ENCODE data around the gene CCDC82.
A peak's percentile ranks its signal among the peaks of the same experiment; 100 is the strongest.

CCDC82 gene

DNA sequence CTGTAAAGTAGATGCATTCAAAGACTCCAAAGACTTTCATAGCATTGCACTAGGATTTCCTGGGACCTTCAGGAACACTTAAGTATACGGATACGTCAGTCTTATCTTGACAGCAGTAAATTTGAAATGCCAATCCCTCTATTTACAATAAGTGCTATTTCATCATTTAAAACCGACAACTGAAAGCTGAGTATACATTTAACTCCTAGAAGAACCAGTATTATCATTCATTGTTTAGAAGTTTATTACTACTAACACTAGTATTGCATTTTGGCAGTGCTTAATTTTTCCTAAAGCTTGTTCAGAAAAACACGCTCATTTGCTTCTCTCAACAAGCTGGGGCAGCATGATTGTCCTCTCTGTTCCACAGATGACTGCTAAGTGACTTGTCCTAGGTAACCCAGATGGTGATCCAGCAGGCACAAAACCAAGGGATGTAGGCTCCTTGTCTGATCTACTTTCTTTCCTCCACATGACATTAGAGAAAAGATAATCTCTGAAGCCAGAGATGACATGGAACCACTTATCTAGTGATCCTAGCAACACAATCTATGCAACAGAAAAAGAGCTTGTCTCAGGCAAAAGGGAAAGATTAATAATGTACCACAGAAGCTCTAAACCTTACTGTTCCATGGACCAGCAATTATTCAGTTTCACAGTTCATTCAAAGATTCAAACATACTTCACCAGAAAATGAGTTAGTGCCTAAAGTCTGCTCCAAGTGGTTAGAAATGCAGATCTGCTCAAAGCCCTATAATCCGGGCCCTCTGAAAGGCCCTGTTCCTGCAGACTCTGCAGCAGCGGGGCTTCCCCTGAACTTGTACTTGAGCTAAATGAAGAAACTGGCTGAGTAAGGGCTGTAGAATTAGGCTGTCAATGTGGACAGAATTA lies 51.9 kb downstream of the CCDC82 start:
- Histone ChIP-seq H3K36me3 (ENCODE audit: control insufficient read depth in 4 of 4, insufficient read depth in 4 of 4, low read length in 3 of 4) (no peaks in the 10 kb centered on the region), H3K27ac (ENCODE audit: insufficient read depth in 1 of 2, low read depth in 1 of 2, low read length in 2 of 2, poor library complexity in 1 of 2, severe bottlenecking in 2 of 2) (peak overlapping the region in 1 of 2 experiments; percentile 21), H3K9me3 (ENCODE audit: control extremely low read depth in 1 of 5, control insufficient read depth in 4 of 5, insufficient read depth in 2 of 5, low read depth in 1 of 5, low read length in 4 of 5) (no peaks in the 10 kb centered on the region), H3K4me3 (ENCODE audit: control insufficient read depth in 1 of 7, extremely low read depth in 1 of 7, insufficient read depth in 4 of 7, low read depth in 2 of 7, low read length in 6 of 7) (peak overlapping the region in 1 of 7 experiments; percentile 67), H3K27me3 (replicated peaks in 2 of 5; ENCODE audit: control insufficient read depth in 4 of 5, insufficient read depth in 5 of 5, low read length in 4 of 5) (no peaks in the 10 kb centered on the region), H3K4me1 (ENCODE audit: control extremely low read depth in 1 of 4, control insufficient read depth in 4 of 4, insufficient read depth in 4 of 4, low read length in 3 of 4) (peaks cover 27 to 60% (median 50%) of the 10 kb centered on the region in 4 experiments)
- peak in 2 of 3 donors; percentile 71 for DNase-seq
- 67% methylated on average over 2 of the region's 6 CpGs for WGBS (ENCODE audit: insufficient coverage)
- ChIA-PET CTCF (interaction anchor here (0.6 to 8.1 kb wide), 10 partner anchors 9 to 482 kb away, joined by 3 to 95 read pairs (median 4); partner anchors contain the start of genes CCDC82 and JRKL), POLR2A (no interaction called here)

- H3K9me3 ChIP-seq (ENCODE audit: control extremely low read depth in 1 of 5, control insufficient read depth in 4 of 5, insufficient read depth in 2 of 5, low read depth in 1 of 5, low read length in 4 of 5) = no peaks in the 10 kb centered on the region
- WGBS (ENCODE audit: insufficient coverage) = 97% methylated on average over 4 of the region's 4 CpGs
- H3K27ac ChIP-seq (ENCODE audit: insufficient read depth in 1 of 2, low read depth in 1 of 2, low read length in 2 of 2, poor library complexity in 1 of 2, severe bottlenecking in 2 of 2) = no peak overlapping the region
- ChIA-PET POLR2A (no interaction called here), CTCF (interaction anchor here (1.1 to 2.5 kb wide), 4 partner anchors 13 to 1180 kb away, joined by 3 to 8 read pairs (median 3); no protein-coding TSS in a partner anchor)
- H3K4me3 ChIP-seq (ENCODE audit: control insufficient read depth in 1 of 7, extremely low read depth in 1 of 7, insufficient read depth in 4 of 7, low read depth in 2 of 7, low read length in 6 of 7) = no peak overlapping the region
- H3K4me1 ChIP-seq (ENCODE audit: control extremely low read depth in 1 of 4, control insufficient read depth in 4 of 4, insufficient read depth in 4 of 4, low read length in 3 of 4) = peaks cover 19 to 39% (median 33%) of the 10 kb centered on the region in 4 experiments
- DNase-seq = peak in 2 of 3 donors; percentile 18 to 23
- H3K36me3 ChIP-seq (ENCODE audit: control insufficient read depth in 4 of 4, insufficient read depth in 4 of 4, low read length in 3 of 4) = no peaks in the 10 kb centered on the region
- H3K27me3 ChIP-seq (replicated peaks in 2 of 5; ENCODE audit: control insufficient read depth in 4 of 5, insufficient read depth in 5 of 5, low read length in 4 of 5) = no peaks in the 10 kb centered on the region
Measured at GRCh38 chr11:96335388-96335787, 54.3 kb downstream of the CCDC82 start.

DNA sequence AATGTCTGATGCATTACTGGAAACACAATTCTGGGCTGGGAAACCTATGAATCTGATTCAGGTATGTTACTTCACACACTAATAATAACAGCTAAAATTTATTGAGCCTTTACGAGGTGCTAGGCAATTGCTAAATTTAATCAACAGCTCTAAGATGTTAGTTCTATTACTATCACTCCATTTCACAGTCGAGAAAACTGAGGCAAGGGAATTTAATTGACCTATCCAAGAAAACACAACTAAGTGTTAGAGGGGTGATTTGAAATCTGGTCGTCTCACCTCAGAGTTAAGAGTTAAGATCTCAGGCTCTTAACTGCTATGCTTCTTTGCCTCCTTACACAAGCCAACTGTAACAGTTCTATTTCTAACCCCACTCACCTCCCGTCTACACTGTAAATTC lies 55.5 kb downstream of the CCDC82 start:
- no peaks in the 10 kb centered on the region for H3K27me3 ChIP-seq (replicated peaks in 2 of 5; ENCODE audit: control insufficient read depth in 4 of 5, insufficient read depth in 5 of 5, low read length in 4 of 5)
- ChIA-PET POLR2A (interaction anchor here (0.6 kb wide), 1 partner anchor 90 kb away, joined by 6 read pairs; no protein-coding TSS in a partner anchor), CTCF (interaction anchor here (1.1 to 2.5 kb wide), 3 partner anchors 12 to 1179 kb away, joined by 3 to 8 read pairs (median 3); no protein-coding TSS in a partner anchor)
- 100% methylated on average over 1 of the region's 4 CpGs for WGBS (ENCODE audit: insufficient coverage)
- no peaks in the 10 kb centered on the region for H3K9me3 ChIP-seq (ENCODE audit: control extremely low read depth in 1 of 5, control insufficient read depth in 4 of 5, insufficient read depth in 2 of 5, low read depth in 1 of 5, low read length in 4 of 5)
- H3K27ac ChIP-seq (ENCODE audit: insufficient read depth in 1 of 2, low read depth in 1 of 2, low read length in 2 of 2, poor library complexity in 1 of 2, severe bottlenecking in 2 of 2) = no peak overlapping the region
- no peaks in the 10 kb centered on the region for H3K36me3 ChIP-seq (ENCODE audit: control insufficient read depth in 4 of 4, insufficient read depth in 4 of 4, low read length in 3 of 4)
- peaks cover 9 to 27% (median 22%) of the 10 kb centered on the region in 4 experiments for H3K4me1 ChIP-seq (ENCODE audit: control extremely low read depth in 1 of 4, control insufficient read depth in 4 of 4, insufficient read depth in 4 of 4, low read length in 3 of 4)
- no peak for DNase-seq
- H3K4me3 ChIP-seq (ENCODE audit: control insufficient read depth in 1 of 7, extremely low read depth in 1 of 7, insufficient read depth in 4 of 7, low read depth in 2 of 7, low read length in 6 of 7) = no peak overlapping the region

- Histone ChIP-seq H3K4me3 (ENCODE audit: control insufficient read depth in 1 of 7, extremely low read depth in 1 of 7, insufficient read depth in 4 of 7, low read depth in 2 of 7, low read length in 6 of 7) (no peak overlapping the region), H3K4me1 (ENCODE audit: control extremely low read depth in 1 of 4, control insufficient read depth in 4 of 4, insufficient read depth in 4 of 4, low read length in 3 of 4) (peaks cover 2 to 17% (median 12%) of the 10 kb centered on the region in 4 experiments), H3K9me3 (ENCODE audit: control extremely low read depth in 1 of 5, control insufficient read depth in 4 of 5, insufficient read depth in 2 of 5, low read depth in 1 of 5, low read length in 4 of 5) (no peaks in the 10 kb centered on the region), H3K36me3 (ENCODE audit: control insufficient read depth in 4 of 4, insufficient read depth in 4 of 4, low read length in 3 of 4) (no peaks in the 10 kb centered on the region), H3K27me3 (replicated peaks in 2 of 5; ENCODE audit: control insufficient read depth in 4 of 5, insufficient read depth in 5 of 5, low read length in 4 of 5) (no peaks in the 10 kb centered on the region), H3K27ac (ENCODE audit: insufficient read depth in 1 of 2, low read depth in 1 of 2, low read length in 2 of 2, poor library complexity in 1 of 2, severe bottlenecking in 2 of 2) (no peak overlapping the region)
- CTCF ChIA-PET = interaction anchor here (0.6 to 3.6 kb wide), 2 partner anchors 9 to 85 kb away, joined by 3 to 35 read pairs; partner anchors contain the start of gene MAML2
- POLR2A ChIA-PET = no interaction called here
- DNase-seq = no peak
- WGBS (ENCODE audit: insufficient coverage) = 100% methylated on average over 2 of the region's 4 CpGs
Measured at GRCh38 chr11:96333191-96333719, 56.5 kb downstream of the CCDC82 start.

GRCh38 chr11:96332126-96332771 lies 57.5 kb downstream of the CCDC82 start:
- POLR2A ChIA-PET = no interaction called here

DNA sequence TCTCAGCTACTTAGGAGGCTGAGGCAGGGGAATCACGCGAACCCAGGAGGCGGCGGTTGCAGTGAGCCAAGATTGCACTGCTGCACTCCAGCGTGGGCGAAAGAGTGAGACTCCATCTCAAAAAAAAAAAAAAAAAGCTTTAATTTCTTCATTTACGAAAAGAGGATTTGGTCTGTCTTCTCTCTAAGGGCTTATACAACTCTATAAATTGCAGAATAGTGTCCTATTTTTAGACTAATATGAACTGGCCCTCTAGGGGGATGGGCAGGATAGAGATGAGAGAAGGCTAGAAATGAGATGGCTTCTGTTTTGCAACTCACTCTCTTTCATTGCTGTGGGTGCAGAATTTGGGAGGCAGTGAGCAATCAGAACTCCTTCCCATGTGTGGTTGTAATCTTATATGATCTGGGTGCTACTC lies 58.0 kb downstream of the CCDC82 start:
- H3K27me3 ChIP-seq (replicated peaks in 2 of 5; ENCODE audit: control insufficient read depth in 4 of 5, insufficient read depth in 5 of 5, low read length in 4 of 5) = no peaks in the 10 kb centered on the region
- no peak overlapping the region for H3K27ac ChIP-seq (ENCODE audit: insufficient read depth in 1 of 2, low read depth in 1 of 2, low read length in 2 of 2, poor library complexity in 1 of 2, severe bottlenecking in 2 of 2)
- no peak for DNase-seq
- H3K4me1 ChIP-seq (ENCODE audit: control extremely low read depth in 1 of 4, control insufficient read depth in 4 of 4, insufficient read depth in 4 of 4, low read length in 3 of 4) = peaks cover 0 to 5% (median under 1%) of the 10 kb centered on the region in 4 experiments
- ChIA-PET POLR2A (no interaction called here), CTCF (interaction anchor here (0.7 to 3.6 kb wide), 4 partner anchors 10 to 37 kb away, joined by 3 to 35 read pairs (median 5); partner anchors contain the start of gene MAML2)
- no peaks in the 10 kb centered on the region for H3K36me3 ChIP-seq (ENCODE audit: control insufficient read depth in 4 of 4, insufficient read depth in 4 of 4, low read length in 3 of 4)
- no peaks in the 10 kb centered on the region for H3K9me3 ChIP-seq (ENCODE audit: control extremely low read depth in 1 of 5, control insufficient read depth in 4 of 5, insufficient read depth in 2 of 5, low read depth in 1 of 5, low read length in 4 of 5)
- no peak overlapping the region for H3K4me3 ChIP-seq (ENCODE audit: control insufficient read depth in 1 of 7, extremely low read depth in 1 of 7, insufficient read depth in 4 of 7, low read depth in 2 of 7, low read length in 6 of 7)
- WGBS (ENCODE audit: insufficient coverage) = no CpG with 5 or more reads among the region's 7 CpGs

More at GRCh38 chr11:96332126-96332771, 57.5 kb downstream of the CCDC82 start:
- no peaks in the 10 kb centered on the region for H3K27me3 ChIP-seq (replicated peaks in 2 of 5; ENCODE audit: control insufficient read depth in 4 of 5, insufficient read depth in 5 of 5, low read length in 4 of 5)
- H3K4me3 ChIP-seq (ENCODE audit: control insufficient read depth in 1 of 7, extremely low read depth in 1 of 7, insufficient read depth in 4 of 7, low read depth in 2 of 7, low read length in 6 of 7) = no peak overlapping the region
- peaks cover 0 to 7% (median 2%) of the 10 kb centered on the region in 4 experiments for H3K4me1 ChIP-seq (ENCODE audit: control extremely low read depth in 1 of 4, control insufficient read depth in 4 of 4, insufficient read depth in 4 of 4, low read length in 3 of 4)
- H3K9me3 ChIP-seq (ENCODE audit: control extremely low read depth in 1 of 5, control insufficient read depth in 4 of 5, insufficient read depth in 2 of 5, low read depth in 1 of 5, low read length in 4 of 5) = no peaks in the 10 kb centered on the region
- DNase-seq = no peak
- peak overlapping the region in 1 of 2 experiments; percentile 50 for H3K27ac ChIP-seq (ENCODE audit: insufficient read depth in 1 of 2, low read depth in 1 of 2, low read length in 2 of 2, poor library complexity in 1 of 2, severe bottlenecking in 2 of 2)
- no peaks in the 10 kb centered on the region for H3K36me3 ChIP-seq (ENCODE audit: control insufficient read depth in 4 of 4, insufficient read depth in 4 of 4, low read length in 3 of 4)
- 94% methylated on average over 6 of the region's 8 CpGs for WGBS (ENCODE audit: insufficient coverage)
- CTCF ChIA-PET = interaction anchor here (0.7 to 3.6 kb wide), 4 partner anchors 10 to 38 kb away, joined by 3 to 35 read pairs (median 5); partner anchors contain the start of gene MAML2

Measured in common myeloid progenitor, CD34-positive (primary cell).